ENCODE measurements around the gene RBM33.
A peak's percentile ranks its signal among the peaks of the same experiment; 100 is the strongest.

DNA sequence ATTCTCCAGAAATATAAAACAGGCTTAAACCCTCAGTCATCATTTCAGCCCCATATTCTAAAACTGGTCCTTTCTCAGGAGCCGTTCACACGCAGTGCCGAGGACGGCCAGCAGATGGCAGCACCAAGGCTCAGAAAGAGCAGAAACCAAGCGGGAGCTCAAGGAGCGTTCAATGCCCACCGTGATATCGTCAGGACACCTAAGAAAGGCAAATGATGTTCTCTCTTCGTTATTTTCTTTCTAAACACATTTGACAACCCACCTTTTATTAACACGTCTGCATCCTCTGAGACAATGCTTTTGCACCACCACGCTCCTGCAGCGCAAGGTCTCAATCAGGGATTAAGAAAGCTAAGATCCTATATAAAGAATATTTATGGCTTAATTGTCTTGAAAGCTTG, 45.7 kb upstream of the RBM33 start:
- TF ChIP-seq, protein P1, sequence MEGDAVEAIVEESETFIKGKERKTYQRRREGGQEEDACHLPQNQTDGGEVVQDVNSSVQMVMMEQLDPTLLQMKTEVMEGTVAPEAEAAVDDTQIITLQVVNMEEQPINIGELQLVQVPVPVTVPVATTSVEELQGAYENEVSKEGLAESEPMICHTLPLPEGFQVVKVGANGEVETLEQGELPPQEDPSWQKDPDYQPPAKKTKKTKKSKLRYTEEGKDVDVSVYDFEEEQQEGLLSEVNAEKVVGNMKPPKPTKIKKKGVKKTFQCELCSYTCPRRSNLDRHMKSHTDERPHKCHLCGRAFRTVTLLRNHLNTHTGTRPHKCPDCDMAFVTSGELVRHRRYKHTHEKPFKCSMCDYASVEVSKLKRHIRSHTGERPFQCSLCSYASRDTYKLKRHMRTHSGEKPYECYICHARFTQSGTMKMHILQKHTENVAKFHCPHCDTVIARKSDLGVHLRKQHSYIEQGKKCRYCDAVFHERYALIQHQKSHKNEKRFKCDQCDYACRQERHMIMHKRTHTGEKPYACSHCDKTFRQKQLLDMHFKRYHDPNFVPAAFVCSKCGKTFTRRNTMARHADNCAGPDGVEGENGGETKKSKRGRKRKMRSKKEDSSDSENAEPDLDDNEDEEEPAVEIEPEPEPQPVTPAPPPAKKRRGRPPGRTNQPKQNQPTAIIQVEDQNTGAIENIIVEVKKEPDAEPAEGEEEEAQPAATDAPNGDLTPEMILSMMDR (IDR thresholded peaks at IDR 0.05; ENCODE audit: low read length), result peak; percentile 100
- TF ChIP-seq EZH2 (optimal IDR thresholded peaks at IDR 0.05; ENCODE audit: low read depth, low read length), result no peak
